HepG2 (cell line): ENCODE data around the gene BLMH. TPM values are rescaled to one million over a fixed set of nuclear protein-coding genes. Genes with fewer than 3 reads are reported as not detected.

ENCODE experiments used
- CBX1 ChIP-seq: IDR thresholded peaks from one replicate; pipeline ENCODE4 v1.6.1; 2016; ENCODE audit warnings: antibody characterized with exemption, low read depth
- DBP ChIP-seq: sonication (generic); formaldehyde crosslinking; IDR thresholded peaks from 2 replicates; pipeline ENCODE4 v1.4.0; 2020; ENCODE audit warnings: missing genetic modification reagents; ENCODE audit errors: not compliant biosample characterization
- FOSL1 ChIP-seq: sonication (generic); formaldehyde crosslinking; IDR thresholded peaks from 2 replicates; pipeline ENCODE4 v1.9.0; 2021; ENCODE audit warnings: missing genetic modification reagents, borderline replicate concordance
- HNRNPUL1 ChIP-seq: fragments of 200-400 bp; formaldehyde crosslinking; IDR thresholded peaks from 2 replicates; pipeline ENCODE4 v1.6.1; 2017; ENCODE audit warnings: low read depth, mild to moderate bottlenecking, low read length, moderate library complexity
- KLF9 ChIP-seq: IDR thresholded peaks from 2 replicates; pipeline ENCODE4 v1.6.1; 2016; ENCODE audit warnings: low read depth
- MBNL3 ChIP-seq: fragments of 250-450 bp; sonication (Bioruptor Pico); conservative IDR thresholded peaks from 2 replicates; pipeline ENCODE4 v1.8.0; 2022; ENCODE audit warnings: mild to moderate bottlenecking, inconsistent platforms
- ZNF329 ChIP-seq: sonication (generic); formaldehyde crosslinking; IDR thresholded peaks from 2 replicates; pipeline ENCODE4 v1.9.0; 2021; ENCODE audit warnings: low read depth, mild to moderate bottlenecking, missing genetic modification reagents
- ZNF431 ChIP-seq: sonication (generic); formaldehyde crosslinking; IDR thresholded peaks from 2 replicates; pipeline ENCODE4 v1.9.0; 2022; ENCODE audit warnings: missing genetic modification reagents, low read depth, mild to moderate bottlenecking, borderline replicate concordance
- ZNF512 ChIP-seq: sonication (generic); formaldehyde crosslinking; IDR thresholded peaks from 2 replicates; pipeline ENCODE4 v1.4.0; 2020; ENCODE audit warnings: mild to moderate bottlenecking, missing genetic modification reagents
- ZNF616 ChIP-seq: sonication (generic); formaldehyde crosslinking; IDR thresholded peaks from 2 replicates; pipeline ENCODE4 v1.5.0; 2020; ENCODE audit warnings: low read depth, mild to moderate bottlenecking, missing genetic modification reagents
- ZNF704 ChIP-seq: sonication (generic); formaldehyde crosslinking; IDR thresholded peaks from 2 replicates; pipeline ENCODE4 v1.8.1; 2023; ENCODE audit warnings: mild to moderate bottlenecking, inconsistent platforms, moderate library complexity, missing genetic modification reagents, borderline replicate concordance
- polyA plus RNA-seq, 8 experiments: library from polyadenylated mRNA; depleted of rRNA in 3 of 8; stranded (reverse) in 7 of 8; unstranded in 1 of 8; fragments of >200 nt; fragmentation: Illumina TruSeq in 4 of 8; extraction: Trizol in 4 of 8; gene quantifications; 2 replicates each; pipeline versions ENCODE4 v1.2.1 to v1.2.3, GENCODE V29; 2011 to 2016; ENCODE audit warnings: low read depth in 4 of 8, missing spikeins in 1 of 8, mixed read lengths in 1 of 8; ENCODE audit not compliant: insufficient read depth in 1 of 8
- total RNA-seq, 5 experiments: library from RNA; depleted of rRNA; stranded (reverse); fragments of >200 nt; fragmentation: Illumina TruSeq; extraction: Trizol; gene quantifications; 2 replicates each; pipeline ENCODE4 v1.2.3, GENCODE V29; 2016; ENCODE audit warnings: low read depth in 1 of 5
- TF ChIP-seq, protein P1 (sequence below): sonication (generic); formaldehyde crosslinking; IDR thresholded peaks from 2 replicates; pipeline ENCODE4 v1.8.1; 2023; ENCODE audit warnings: missing genetic modification reagents, inconsistent platforms, borderline replicate concordance
- TF ChIP-seq, protein P2 (sequence below): sonication (generic); formaldehyde crosslinking; IDR thresholded peaks from 2 replicates; pipeline ENCODE4 v1.4.0; 2020; ENCODE audit warnings: mild to moderate bottlenecking, missing genetic modification reagents
- TF ChIP-seq, protein P3 (sequence below): sonication (generic); formaldehyde crosslinking; IDR thresholded peaks from 2 replicates; pipeline ENCODE4 v1.5.0; 2020; ENCODE audit warnings: mild to moderate bottlenecking, missing genetic modification reagents, borderline replicate concordance
- TF ChIP-seq, protein P4 (sequence below): sonication (generic); formaldehyde crosslinking; IDR thresholded peaks from 2 replicates; pipeline ENCODE4 v1.5.0; 2020; ENCODE audit warnings: mild to moderate bottlenecking, missing genetic modification reagents, moderate library complexity

BLMH gene
- total and polyA plus RNA-seq, 2 of the 13 experiments (the other 11 are each of a cell fraction or from before 2014, with no cell fraction given): 12.1 to 41.0 TPM

- TF ChIP-seq, protein P1, sequence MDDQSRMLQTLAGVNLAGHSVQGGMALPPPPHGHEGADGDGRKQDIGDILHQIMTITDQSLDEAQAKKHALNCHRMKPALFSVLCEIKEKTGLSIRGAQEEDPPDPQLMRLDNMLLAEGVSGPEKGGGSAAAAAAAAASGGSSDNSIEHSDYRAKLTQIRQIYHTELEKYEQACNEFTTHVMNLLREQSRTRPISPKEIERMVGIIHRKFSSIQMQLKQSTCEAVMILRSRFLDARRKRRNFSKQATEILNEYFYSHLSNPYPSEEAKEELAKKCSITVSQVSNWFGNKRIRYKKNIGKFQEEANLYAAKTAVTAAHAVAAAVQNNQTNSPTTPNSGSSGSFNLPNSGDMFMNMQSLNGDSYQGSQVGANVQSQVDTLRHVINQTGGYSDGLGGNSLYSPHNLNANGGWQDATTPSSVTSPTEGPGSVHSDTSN (CRISPR knock-in tag): no peak
- TF ChIP-seq, protein P2, sequence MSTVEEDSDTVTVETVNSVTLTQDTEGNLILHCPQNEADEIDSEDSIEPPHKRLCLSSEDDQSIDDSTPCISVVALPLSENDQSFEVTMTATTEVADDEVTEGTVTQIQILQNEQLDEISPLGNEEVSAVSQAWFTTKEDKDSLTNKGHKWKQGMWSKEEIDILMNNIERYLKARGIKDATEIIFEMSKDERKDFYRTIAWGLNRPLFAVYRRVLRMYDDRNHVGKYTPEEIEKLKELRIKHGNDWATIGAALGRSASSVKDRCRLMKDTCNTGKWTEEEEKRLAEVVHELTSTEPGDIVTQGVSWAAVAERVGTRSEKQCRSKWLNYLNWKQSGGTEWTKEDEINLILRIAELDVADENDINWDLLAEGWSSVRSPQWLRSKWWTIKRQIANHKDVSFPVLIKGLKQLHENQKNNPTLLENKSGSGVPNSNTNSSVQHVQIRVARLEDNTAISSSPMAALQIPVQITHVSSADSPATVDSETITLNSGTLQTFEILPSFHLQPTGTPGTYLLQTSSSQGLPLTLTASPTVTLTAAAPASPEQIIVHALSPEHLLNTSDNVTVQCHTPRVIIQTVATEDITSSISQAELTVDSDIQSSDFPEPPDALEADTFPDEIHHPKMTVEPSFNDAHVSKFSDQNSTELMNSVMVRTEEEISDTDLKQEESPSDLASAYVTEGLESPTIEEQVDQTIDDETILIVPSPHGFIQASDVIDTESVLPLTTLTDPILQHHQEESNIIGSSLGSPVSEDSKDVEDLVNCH (CRISPR knock-in tag): no peak
- TF ChIP-seq, protein P3, sequence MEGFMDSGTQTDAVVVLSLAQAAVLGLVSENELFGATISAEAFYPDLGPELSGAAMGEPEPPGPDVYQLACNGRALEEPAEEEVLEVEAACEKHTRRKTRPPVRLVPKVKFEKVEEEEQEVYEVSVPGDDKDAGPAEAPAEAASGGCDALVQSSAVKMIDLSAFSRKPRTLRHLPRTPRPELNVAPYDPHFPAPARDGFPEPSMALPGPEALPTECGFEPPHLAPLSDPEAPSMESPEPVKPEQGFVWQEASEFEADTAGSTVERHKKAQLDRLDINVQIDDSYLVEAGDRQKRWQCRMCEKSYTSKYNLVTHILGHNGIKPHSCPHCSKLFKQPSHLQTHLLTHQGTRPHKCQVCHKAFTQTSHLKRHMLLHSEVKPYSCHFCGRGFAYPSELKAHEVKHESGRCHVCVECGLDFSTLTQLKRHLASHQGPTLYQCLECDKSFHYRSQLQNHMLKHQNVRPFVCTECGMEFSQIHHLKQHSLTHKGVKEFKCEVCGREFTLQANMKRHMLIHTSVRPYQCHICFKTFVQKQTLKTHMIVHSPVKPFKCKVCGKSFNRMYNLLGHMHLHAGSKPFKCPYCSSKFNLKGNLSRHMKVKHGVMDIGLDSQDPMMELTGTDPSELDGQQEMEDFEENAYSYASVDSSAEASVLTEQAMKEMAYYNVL (CRISPR knock-in tag): no peak
- no peak for TF ChIP-seq ZNF431 (CRISPR knock-in tag)
- TF ChIP-seq ZNF616: no peak
- no peak for TF ChIP-seq ZNF512 (CRISPR knock-in tag)
- no peak for TF ChIP-seq HNRNPUL1
- TF ChIP-seq FOSL1 (CRISPR knock-in tag): no peak
- TF ChIP-seq ZNF329 (CRISPR knock-in tag): no peak
- no peak for TF ChIP-seq DBP (CRISPR knock-in tag)
- TF ChIP-seq MBNL3 (CRISPR knock-in tag): no peak
- no peak for TF ChIP-seq CBX1
- no peak for TF ChIP-seq ZNF704 (CRISPR knock-in tag)
- TF ChIP-seq, protein P4, sequence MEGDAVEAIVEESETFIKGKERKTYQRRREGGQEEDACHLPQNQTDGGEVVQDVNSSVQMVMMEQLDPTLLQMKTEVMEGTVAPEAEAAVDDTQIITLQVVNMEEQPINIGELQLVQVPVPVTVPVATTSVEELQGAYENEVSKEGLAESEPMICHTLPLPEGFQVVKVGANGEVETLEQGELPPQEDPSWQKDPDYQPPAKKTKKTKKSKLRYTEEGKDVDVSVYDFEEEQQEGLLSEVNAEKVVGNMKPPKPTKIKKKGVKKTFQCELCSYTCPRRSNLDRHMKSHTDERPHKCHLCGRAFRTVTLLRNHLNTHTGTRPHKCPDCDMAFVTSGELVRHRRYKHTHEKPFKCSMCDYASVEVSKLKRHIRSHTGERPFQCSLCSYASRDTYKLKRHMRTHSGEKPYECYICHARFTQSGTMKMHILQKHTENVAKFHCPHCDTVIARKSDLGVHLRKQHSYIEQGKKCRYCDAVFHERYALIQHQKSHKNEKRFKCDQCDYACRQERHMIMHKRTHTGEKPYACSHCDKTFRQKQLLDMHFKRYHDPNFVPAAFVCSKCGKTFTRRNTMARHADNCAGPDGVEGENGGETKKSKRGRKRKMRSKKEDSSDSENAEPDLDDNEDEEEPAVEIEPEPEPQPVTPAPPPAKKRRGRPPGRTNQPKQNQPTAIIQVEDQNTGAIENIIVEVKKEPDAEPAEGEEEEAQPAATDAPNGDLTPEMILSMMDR (CRISPR knock-in tag): peak; percentile 80
- TF ChIP-seq KLF9: no peak
Observed at GRCh38 chr17:30336369-30337171, 44.8 kb upstream of the BLMH start (continued).
